GM12878 (cell line): ENCODE measurements around the gene OPN5. TPM values are rescaled to one million over a fixed set of nuclear protein-coding genes. Genes with fewer than 3 reads are reported as not detected.

Experiments
- ATAC-seq: fragments of 200-7000 bp; cut with Tn5 transposase; 3 replicates; pipeline ENCODE4 v1.9.1; 2020; ENCODE audit warnings: mild to moderate bottlenecking, moderate library complexity
- BruUV-seq: library from RNA; stranded (reverse); fragments of 400-500 nt; replicated peaks from 2 replicates; lab custom pipeline; 2021; lab: Mats Ljungman, UMichigan
- CTCF ChIA-PET: fragments of 300-600 bp; sonication (Branson Sonifier 250); formaldehyde crosslinking; extraction: SDS; loops from one replicate; lab custom pipeline; 2021; ENCODE audit warnings: inconsistent platforms; lab: Yijun Ruan, JAX
- POLR2A ChIA-PET: fragments of 350-600 bp; formaldehyde crosslinking; extraction: SDS; loops from one replicate; lab custom pipeline; 2021; ENCODE audit warnings: inconsistent platforms; lab: Charles Lee
- RAD21 ChIA-PET: fragments of 300-600 bp; sonication (Branson Sonifier 250); formaldehyde crosslinking; loops from one replicate; lab custom pipeline; 2023; ENCODE audit warnings: antibody characterized with exemption; ENCODE audit not compliant: unreplicated experiment; lab: Charles Lee
- SMC1A ChIA-PET: fragments of 300-600 bp; sonication (Branson Sonifier 250); formaldehyde crosslinking; loops from one replicate; lab custom pipeline; 2023; ENCODE audit not compliant: unreplicated experiment, uncharacterized antibody; lab: Charles Lee
- DNase-seq: peaks from one replicate; pipeline ENCODE4 v3.0.0-alpha.2; 2011; ENCODE audit warnings: low read depth, low spot score
- FAIRE-seq: peaks from 3 replicates; lab custom pipeline; 2011; peaks lifted over from hg19 to GRCh38; lab: Jason Lieb, UNC
- H2AFZ ChIP-seq: 2 replicates; pipeline ENCODE4 v1.6.0; 2011; ENCODE audit warnings: low read depth, low read length, control low read depth; ENCODE audit not compliant: control insufficient read depth
- H3K27ac ChIP-seq: 2 replicates; pipeline ENCODE4 v1.5.1; 2011; ENCODE audit warnings: control low read depth; ENCODE audit not compliant: control insufficient read depth, insufficient read depth
- H3K27me3 ChIP-seq, 2 experiments: replicated peaks in 1 of 2; 2 replicates each; pipeline versions ENCODE4 v1.6.0 to v1.6.1; 2011; ENCODE audit warnings: low read length in 1 of 2; ENCODE audit not compliant: control insufficient read depth in 2 of 2, insufficient read depth in 2 of 2
- H3K36me3 ChIP-seq, 2 experiments: 2 replicates each; pipeline ENCODE4 v1.5.1; 2011; ENCODE audit warnings: low read length in 1 of 2; ENCODE audit not compliant: control insufficient read depth in 2 of 2, insufficient read depth in 2 of 2
- H3K4me1 ChIP-seq: 2 replicates; pipeline ENCODE4 v1.6.1; 2011; ENCODE audit warnings: mild to moderate bottlenecking, low read length, moderate library complexity, mixed read lengths; ENCODE audit not compliant: control insufficient read depth, insufficient read depth
- H3K4me2 ChIP-seq: 2 replicates; pipeline ENCODE4 v1.6.0; 2011; ENCODE audit warnings: control low read depth; ENCODE audit not compliant: control insufficient read depth, insufficient read depth
- H3K4me3 ChIP-seq: fragments of 200-600 bp; sonication (generic); 2 replicates; pipeline ENCODE4 v1.5.1; 2016
- H3K79me2 ChIP-seq: 2 replicates; pipeline ENCODE4 v1.6.0; 2011; ENCODE audit warnings: low read length; ENCODE audit not compliant: control insufficient read depth, insufficient read depth
- H3K9ac ChIP-seq: 2 replicates; pipeline ENCODE4 v1.8.0; 2011; ENCODE audit warnings: low read length, control low read depth, mixed read lengths; ENCODE audit not compliant: control insufficient read depth, insufficient read depth
- H3K9me3 ChIP-seq: replicated peaks from 3 replicates; pipeline ENCODE4 v1.5.1; 2011; ENCODE audit warnings: mild to moderate bottlenecking, low read length; ENCODE audit not compliant: control insufficient read depth, insufficient read depth
- H4K20me1 ChIP-seq: 2 replicates; pipeline ENCODE4 v1.6.0; 2011; ENCODE audit not compliant: control insufficient read depth, insufficient read depth
- BCL3 ChIP-seq: IDR thresholded peaks from 2 replicates; pipeline ENCODE4 v1.6.1; 2011; ENCODE audit warnings: borderline replicate concordance, low read depth, mild to moderate bottlenecking, moderate library complexity, low read length; ENCODE audit not compliant: insufficient read depth, poor library complexity, severe bottlenecking
- CHD2 ChIP-seq: IDR thresholded peaks from 2 replicates; pipeline ENCODE4 v1.6.1; 2011; ENCODE audit warnings: low read depth, low read length, improper control_type of control experiment, borderline replicate concordance
- MLLT1 ChIP-seq: fragments of 450-650 bp; IDR thresholded peaks from 2 replicates; pipeline ENCODE4 v1.6.1; 2016; ENCODE audit warnings: mild to moderate bottlenecking
- MTA2 ChIP-seq: fragments of 450-650 bp; IDR thresholded peaks from 2 replicates; pipeline ENCODE4 v1.6.1; 2016; ENCODE audit warnings: low read depth, mild to moderate bottlenecking, moderate library complexity
- MYB ChIP-seq: fragments of 150-350 bp; IDR thresholded peaks from 2 replicates; pipeline ENCODE4 v1.6.1; 2014; ENCODE audit warnings: mild to moderate bottlenecking, low read depth, low read length, borderline replicate concordance
- PAX8 ChIP-seq: fragments of 450-650 bp; IDR thresholded peaks from 2 replicates; pipeline ENCODE4 v1.6.1; 2017; ENCODE audit warnings: mild to moderate bottlenecking, moderate library complexity
- POLR2AphosphoS2 ChIP-seq: IDR thresholded peaks from 2 replicates; pipeline ENCODE4 v1.6.1; 2011; ENCODE audit warnings: low read depth, mild to moderate bottlenecking, low read length, improper control_type of control experiment, moderate library complexity
- POLR2AphosphoS5 ChIP-seq: IDR thresholded peaks from 2 replicates; pipeline ENCODE4 v1.6.1; 2011; ENCODE audit warnings: mild to moderate bottlenecking, low read length, inconsistent platforms
- SMC3 ChIP-seq: IDR thresholded peaks from 2 replicates; pipeline ENCODE4 v1.6.1; 2011; ENCODE audit warnings: low read length, improper control_type of control experiment, borderline replicate concordance
- SP1 ChIP-seq: IDR thresholded peaks from one replicate; pipeline ENCODE4 v1.6.1; 2011; ENCODE audit warnings: low read depth, low read length
- SRF ChIP-seq, 2 experiments: IDR thresholded peaks; 2 replicates each; pipeline ENCODE4 v1.6.1; 2011; ENCODE audit warnings: low read depth in 2 of 2, low read length in 2 of 2, mild to moderate bottlenecking in 1 of 2, moderate library complexity in 1 of 2
- TARDBP ChIP-seq: IDR thresholded peaks from 2 replicates; pipeline ENCODE4 v1.6.1; 2016; ENCODE audit warnings: borderline replicate concordance
- TBL1XR1 ChIP-seq: IDR thresholded peaks from 2 replicates; pipeline ENCODE4 v1.6.1; 2012; ENCODE audit warnings: low read depth, low read length, improper control_type of control experiment
- YY1 ChIP-seq: IDR thresholded peaks from 2 replicates; pipeline ENCODE4 v1.6.1; 2011; ENCODE audit warnings: low read depth, mild to moderate bottlenecking, low read length
- in situ Hi-C: fragments of 300-500 bp; cut with MboI; formaldehyde crosslinking; loops from 9 replicates; pipeline ENCODE4 v1.14.3; 2018; ENCODE audit warnings: mixed read lengths
- intact Hi-C: fragments of 100-400 bp; cut with micrococcal nuclease; formaldehyde crosslinking; loops from one replicate; pipeline ENCODE4 v1.14.2; 2022; ENCODE audit not compliant: unreplicated experiment
- polyA plus RNA-seq, 11 experiments: library from polyadenylated mRNA; depleted of rRNA in 4 of 11; unstranded in 6 of 11; stranded (reverse) in 5 of 11; fragments of >200 nt; fragmentation: Nextera tagmentation in 4 of 11; fragmentation: Illumina TruSeq in 1 of 11; extraction: Ambion mirVana in 4 of 11; extraction: Trizol in 1 of 11; gene quantifications; 1 replicate in 1 of 11; 2 replicates in 10 of 11; pipeline versions ENCODE4 v1.2.1 to v1.2.3, GENCODE V29; 2011 to 2016; ENCODE audit warnings: inconsistent platforms in 2 of 11, missing spikeins in 2 of 11, low read depth in 1 of 11
- total RNA-seq, 4 experiments: library from RNA; depleted of rRNA in 3 of 4; stranded (reverse); fragments of >200 nt in 3 of 4; fragmentation: Illumina TruSeq in 1 of 4; extraction: Trizol in 1 of 4; gene quantifications; 2 replicates each; pipeline versions ENCODE4 v1.2.1 to v1.2.3, GENCODE V29; 2013 to 2021

The OPN5 gene
- total and polyA plus RNA-seq, 10 of the 15 experiments (the other 5 are each of a cell fraction or from before 2014, with no cell fraction given), result not detected

- no peak for TF ChIP-seq BCL3
- TF ChIP-seq CHD2, result no peak
- TF ChIP-seq MLLT1, result no peak
- no peak for TF ChIP-seq TBL1XR1
Measured at GRCh38 chr6:47832386-47833100, 50.7 kb downstream of the OPN5 start (continued).

GRCh38 chr6:47834196-47834595 is 52.4 kb downstream of the OPN5 start:
- POLR2A ChIA-PET, result no interaction called here
- no peak overlapping the region for H3K4me3 ChIP-seq
- BruUV-seq, result no TSS peak
- DNase-seq, result no peak
- H3K9me3 ChIP-seq, result no peaks in the 10 kb centered on the region
- H3K4me2 ChIP-seq, result no peak overlapping the region
- ATAC-seq, result no peak
- no peak for FAIRE-seq
- no peak overlapping the region for H3K9ac ChIP-seq
- in situ Hi-C loops (no loop called here), intact Hi-C loops (no loop called here)
- no peak overlapping the region for H2AFZ ChIP-seq
- no peaks in the 10 kb centered on the region for H3K27me3 ChIP-seq
- H3K36me3 ChIP-seq, result no peaks in the 10 kb centered on the region
- SMC1A ChIA-PET, result no interaction called here
- no peak overlapping the region for H3K27ac ChIP-seq
- CTCF ChIA-PET, result no interaction called here
- RAD21 ChIA-PET, result no interaction called here
- H4K20me1 ChIP-seq, result no peaks in the 10 kb centered on the region
- no peaks in the 10 kb centered on the region for H3K79me2 ChIP-seq
- no peak for TF ChIP-seq POLR2AphosphoS5
- TF ChIP-seq SRF (IDR thresholded peaks at IDR 0.05; ENCODE audit: low read depth in 2 of 2, low read length in 2 of 2), result no peak
- no peak for TF ChIP-seq SP1
- TF ChIP-seq MTA2, result no peak
- no peak for TF ChIP-seq PAX8
- TF ChIP-seq YY1, result no peak
- no peak for TF ChIP-seq POLR2AphosphoS2
- TF ChIP-seq SMC3, result no peak
- TF ChIP-seq TARDBP, result no peak
- no peak for TF ChIP-seq MYB
- TF ChIP-seq, all 136 proteins: peak for 0
- H3K4me1 ChIP-seq, result no peaks in the 10 kb centered on the region
